Fibroblast of skin of left biceps (primary cell): ENCODE results near the gene KMT2A.
A peak's percentile ranks its signal among the peaks of the same experiment; 100 is the strongest.

ENCODE experiments used
- DNase-seq, 2 experiments: peaks; one replicate each; pipeline ENCODE4 v3.0.0-alpha.2; 2013; ENCODE audit warnings: low read depth in 2 of 2

KMT2A gene

GRCh38 chr11:118488480-118489109 lies 52.3 kb downstream of the KMT2A start:
- DNase-seq = peak; percentile 20 to 33

GRCh38 chr11:118491041-118491440 lies 54.7 kb downstream of the KMT2A start:
- DNase-seq = no peak

- DNase-seq = no peak
Observed at GRCh38 chr11:118497831-118498230, 61.5 kb downstream of the KMT2A start.

GRCh38 chr11:118503216-118503615 lies 66.9 kb downstream of the KMT2A start:
- no peak for DNase-seq

- no peak for DNase-seq
Observed at GRCh38 chr11:118511601-118512000, 75.3 kb downstream of the KMT2A start.

- DNase-seq = no peak
Observed at GRCh38 chr11:118514103-118514502, 77.8 kb downstream of the KMT2A start.

GRCh38 chr11:118519549-118519948 lies 83.3 kb downstream of the KMT2A start:
- DNase-seq = no peak

GRCh38 chr11:118521892-118522311 lies 85.6 kb downstream of the KMT2A start:
- DNase-seq = no peak

- DNase-seq = no peak
Observed at GRCh38 chr11:118522571-118523072, 86.3 kb downstream of the KMT2A start.

GRCh38 chr11:118524356-118524755 lies 88.1 kb downstream of the KMT2A start:
- no peak for DNase-seq

GRCh38 chr11:118524757-118525470 lies 88.6 kb downstream of the KMT2A start:
- no peak for DNase-seq

GRCh38 chr11:118526688-118527087 lies 90.4 kb downstream of the KMT2A start:
- no peak for DNase-seq

GRCh38 chr11:118527109-118527508 lies 90.8 kb downstream of the KMT2A start, which contains the start of gene TTC36:
Gene TTC36, plus strand, starts transcription at chr11:118527474. Its CDS starts 21 bp downstream, at chr11:118527495.
- no peak for DNase-seq

- DNase-seq = no peak
Observed at GRCh38 chr11:118528511-118528910, 92.2 kb downstream of the KMT2A start.

GRCh38 chr11:118529584-118530175 lies 93.4 kb downstream of the KMT2A start:
- no peak for DNase-seq

GRCh38 chr11:118530180-118530682 lies 93.9 kb downstream of the KMT2A start:
- no peak for DNase-seq

- no peak for DNase-seq
Observed at GRCh38 chr11:118530683-118531596, 94.6 kb downstream of the KMT2A start, which contains the start of gene TMEM25. Gene TMEM25, plus strand, starts transcription at chr11:118531192. Its CDS starts 610 bp downstream, at chr11:118531802.

GRCh38 chr11:118531597-118532084 lies 95.3 kb downstream of the KMT2A start:
- no peak for DNase-seq

GRCh38 chr11:118532091-118532490 lies 95.8 kb downstream of the KMT2A start:
- DNase-seq = no peak

- no peak for DNase-seq
Observed at GRCh38 chr11:118532852-118533768, 96.8 kb downstream of the KMT2A start.
